SW 1271 (cell line): ENCODE data around the gene TMEM132A.

ENCODE experiments used
- DNase-seq, 2 experiments: peaks; one replicate each; lab custom pipeline; 2025; lab: John Stamatoyannopoulos, UW

The TMEM132A gene, protein sequence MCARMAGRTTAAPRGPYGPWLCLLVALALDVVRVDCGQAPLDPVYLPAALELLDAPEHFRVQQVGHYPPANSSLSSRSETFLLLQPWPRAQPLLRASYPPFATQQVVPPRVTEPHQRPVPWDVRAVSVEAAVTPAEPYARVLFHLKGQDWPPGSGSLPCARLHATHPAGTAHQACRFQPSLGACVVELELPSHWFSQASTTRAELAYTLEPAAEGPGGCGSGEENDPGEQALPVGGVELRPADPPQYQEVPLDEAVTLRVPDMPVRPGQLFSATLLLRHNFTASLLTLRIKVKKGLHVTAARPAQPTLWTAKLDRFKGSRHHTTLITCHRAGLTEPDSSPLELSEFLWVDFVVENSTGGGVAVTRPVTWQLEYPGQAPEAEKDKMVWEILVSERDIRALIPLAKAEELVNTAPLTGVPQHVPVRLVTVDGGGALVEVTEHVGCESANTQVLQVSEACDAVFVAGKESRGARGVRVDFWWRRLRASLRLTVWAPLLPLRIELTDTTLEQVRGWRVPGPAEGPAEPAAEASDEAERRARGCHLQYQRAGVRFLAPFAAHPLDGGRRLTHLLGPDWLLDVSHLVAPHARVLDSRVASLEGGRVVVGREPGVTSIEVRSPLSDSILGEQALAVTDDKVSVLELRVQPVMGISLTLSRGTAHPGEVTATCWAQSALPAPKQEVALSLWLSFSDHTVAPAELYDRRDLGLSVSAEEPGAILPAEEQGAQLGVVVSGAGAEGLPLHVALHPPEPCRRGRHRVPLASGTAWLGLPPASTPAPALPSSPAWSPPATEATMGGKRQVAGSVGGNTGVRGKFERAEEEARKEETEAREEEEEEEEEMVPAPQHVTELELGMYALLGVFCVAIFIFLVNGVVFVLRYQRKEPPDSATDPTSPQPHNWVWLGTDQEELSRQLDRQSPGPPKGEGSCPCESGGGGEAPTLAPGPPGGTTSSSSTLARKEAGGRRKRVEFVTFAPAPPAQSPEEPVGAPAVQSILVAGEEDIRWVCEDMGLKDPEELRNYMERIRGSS

DNA sequence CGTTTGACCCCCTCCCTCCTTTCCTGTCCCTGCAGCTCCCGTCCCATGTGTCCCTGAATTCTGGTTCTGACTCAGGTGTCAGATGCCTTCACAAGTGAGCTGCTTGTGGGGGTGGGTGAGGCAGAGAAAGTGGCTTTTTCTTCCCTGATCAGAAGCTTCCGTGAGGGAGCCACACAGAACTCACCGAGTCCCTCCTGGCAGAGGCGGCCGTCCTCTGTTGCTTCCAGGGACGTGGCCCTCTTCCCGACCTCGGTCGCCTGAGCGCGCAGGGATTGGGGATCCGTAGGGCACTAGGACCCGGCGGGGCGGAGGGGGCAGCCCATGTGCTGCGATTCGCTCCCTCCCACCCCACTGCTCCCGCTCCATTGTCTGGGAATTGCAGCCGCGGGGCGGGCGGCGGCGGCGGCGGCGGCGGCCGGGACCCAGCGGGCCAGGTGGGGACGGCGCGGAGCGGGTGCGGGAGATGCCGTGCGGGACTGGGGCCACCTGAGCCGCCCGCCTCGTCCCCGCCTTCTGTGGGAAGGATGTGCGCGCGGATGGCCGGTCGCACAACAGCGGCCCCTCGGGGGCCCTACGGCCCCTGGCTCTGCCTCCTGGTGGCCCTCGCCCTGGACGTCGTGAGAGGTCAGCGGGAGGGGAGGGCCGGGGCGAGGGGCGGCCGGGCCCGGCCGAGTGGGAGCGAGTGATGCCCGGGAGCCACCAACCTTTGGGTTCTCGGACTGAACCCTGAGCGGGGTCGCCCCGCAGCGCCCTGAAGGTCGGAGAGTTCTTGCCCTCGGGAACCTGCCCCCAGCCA, at the start of gene TMEM132A:
Gene TMEM132A (plus strand): TSS at position 351 of the 796 bp plus-strand sequence. CDS start 174 bp downstream, at position 525.
- DNase-seq = peak in 1 of 2 experiments; percentile 60

DNA sequence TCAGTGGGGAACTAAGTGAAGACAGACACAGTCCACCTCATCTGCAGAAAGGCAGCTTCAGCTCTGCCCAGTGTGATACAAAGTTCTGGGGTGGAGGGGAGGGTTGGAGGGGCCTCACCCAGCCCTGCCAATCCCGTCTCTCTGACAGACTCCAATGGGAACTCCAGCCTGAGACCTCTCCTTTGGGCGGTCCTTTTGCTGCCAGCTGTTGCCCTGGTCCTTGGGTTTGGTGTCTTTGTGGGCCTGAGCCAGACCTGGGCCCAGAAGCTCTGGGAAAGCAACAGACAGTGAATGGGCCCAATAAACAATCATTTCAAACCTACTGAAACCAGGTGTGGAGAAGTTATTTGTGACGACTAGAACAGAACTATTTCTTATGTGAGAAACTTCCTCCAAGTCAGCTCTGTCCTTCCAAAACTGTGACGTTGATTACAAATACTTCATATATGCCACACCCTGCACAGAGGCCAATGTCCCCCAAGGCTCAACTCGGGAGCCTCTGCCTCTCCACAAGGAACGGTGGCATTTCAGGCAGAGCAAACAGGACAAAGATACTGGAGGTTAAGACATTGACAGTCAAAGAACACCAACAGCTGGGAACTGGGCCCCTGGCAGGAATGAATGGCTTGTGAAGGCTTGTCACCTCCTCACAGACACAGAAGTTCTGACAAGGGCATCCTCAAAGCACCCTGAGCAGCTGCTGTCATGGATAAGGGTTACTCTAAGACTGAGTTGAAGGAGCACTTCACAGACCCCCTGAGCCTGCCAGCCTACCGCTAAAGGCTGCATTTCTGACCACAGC, 48.7 kb upstream of the TMEM132A start:
- DNase-seq = no peak

GRCh38 chr11:60876168-60876485, 48.1 kb upstream of the TMEM132A start:
- DNase-seq = no peak

GRCh38 chr11:60878245-60879101, 45.8 kb upstream of the TMEM132A start:
- DNase-seq = no peak

DNA sequence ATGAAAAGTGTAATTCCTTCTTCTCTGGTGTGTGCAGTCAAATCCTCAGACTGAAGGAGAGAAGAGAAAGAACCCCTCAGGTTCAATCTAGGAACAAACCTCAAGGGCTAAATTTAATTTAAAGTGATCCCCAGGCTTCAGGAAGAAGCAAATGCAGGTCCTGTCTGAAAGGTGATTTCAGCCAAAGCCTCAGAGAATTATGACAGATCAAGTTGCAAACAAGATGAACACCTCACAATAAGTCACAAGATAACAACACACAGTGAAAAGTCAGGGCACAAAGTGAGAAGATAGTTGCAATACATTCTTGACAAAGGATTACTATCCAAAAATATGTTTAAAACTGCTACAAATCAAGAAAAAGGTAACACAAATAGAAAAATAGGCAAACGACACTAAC, 45.2 kb upstream of the TMEM132A start:
- DNase-seq = no peak

DNA sequence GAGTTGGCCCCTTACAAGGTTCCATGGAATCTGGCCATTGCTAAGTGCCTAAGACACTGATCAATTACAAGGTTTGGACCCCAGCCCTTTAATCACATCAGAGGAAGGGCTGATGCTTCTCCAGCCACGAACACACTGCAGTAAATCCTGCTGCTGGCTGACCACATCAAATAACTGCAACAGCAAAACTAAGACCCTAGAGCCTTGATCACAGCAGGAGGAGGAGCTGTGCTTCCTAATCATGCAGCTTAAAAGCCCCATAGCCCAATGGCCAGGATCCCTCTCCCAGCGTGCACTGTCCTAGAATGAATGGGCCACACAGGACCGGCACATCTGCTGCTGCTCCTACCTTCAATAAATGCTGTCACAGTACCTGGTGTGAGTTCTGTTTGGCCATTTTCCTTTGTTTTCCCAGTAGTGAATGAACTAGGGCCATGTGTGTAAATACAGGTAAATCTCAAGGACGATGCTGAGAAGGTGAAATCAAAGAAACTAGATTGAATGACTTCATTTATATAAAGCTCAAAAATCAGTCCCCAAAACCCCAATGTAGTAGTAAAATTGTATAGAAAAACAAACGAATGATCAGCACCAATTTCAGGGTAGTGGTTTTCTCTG, 44.2 kb upstream of the TMEM132A start:
- DNase-seq = no peak

- DNase-seq = no peak
These were observed 43.5 kb upstream of the TMEM132A start for GRCh38 chr11:60880643-60881282.

GRCh38 chr11:60887556-60887955, 36.7 kb upstream of the TMEM132A start:
- peak in 1 of 2 experiments; percentile 19 for DNase-seq

DNA sequence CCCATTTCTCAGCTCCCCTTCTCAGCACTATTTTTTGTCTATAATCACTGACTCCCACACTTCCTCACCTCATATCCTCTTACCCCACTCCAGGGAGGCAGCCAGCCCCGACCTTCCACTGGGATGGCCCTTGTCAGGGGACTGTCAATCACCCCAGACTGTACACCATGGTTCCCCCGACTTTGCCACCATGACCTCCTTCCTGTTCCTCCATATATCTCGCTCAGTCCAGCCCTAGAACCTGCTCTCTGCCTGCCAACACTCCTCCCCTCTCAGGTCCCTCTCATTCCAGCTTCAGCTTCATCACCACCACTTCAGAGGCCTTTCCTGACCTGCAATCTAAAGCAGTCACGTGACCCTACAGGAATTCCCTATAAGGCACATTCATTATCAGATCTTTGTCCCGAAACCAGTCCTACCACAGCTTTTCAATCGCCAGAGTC, 34.4 kb upstream of the TMEM132A start:
- no peak for DNase-seq

DNA sequence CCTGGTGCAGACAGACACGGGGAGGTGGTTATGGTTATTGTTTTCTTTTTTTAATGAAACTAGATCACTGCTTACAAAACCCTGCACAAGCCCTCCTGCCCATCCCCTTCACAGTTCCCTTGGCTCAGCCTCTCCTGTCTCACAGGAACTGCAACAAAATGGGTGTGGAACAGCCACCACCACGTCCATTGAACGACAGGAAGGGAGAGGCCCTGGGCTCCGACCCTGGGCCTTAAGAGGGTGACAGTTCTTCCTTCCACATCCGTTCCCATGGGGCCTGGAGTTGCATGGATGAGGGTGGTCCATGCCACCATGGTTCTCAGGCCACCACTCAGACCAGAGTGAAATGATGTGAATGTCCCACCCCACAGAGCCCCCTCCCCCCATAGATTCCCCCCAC, 33.6 kb upstream of the TMEM132A start:
- no peak for DNase-seq

DNA sequence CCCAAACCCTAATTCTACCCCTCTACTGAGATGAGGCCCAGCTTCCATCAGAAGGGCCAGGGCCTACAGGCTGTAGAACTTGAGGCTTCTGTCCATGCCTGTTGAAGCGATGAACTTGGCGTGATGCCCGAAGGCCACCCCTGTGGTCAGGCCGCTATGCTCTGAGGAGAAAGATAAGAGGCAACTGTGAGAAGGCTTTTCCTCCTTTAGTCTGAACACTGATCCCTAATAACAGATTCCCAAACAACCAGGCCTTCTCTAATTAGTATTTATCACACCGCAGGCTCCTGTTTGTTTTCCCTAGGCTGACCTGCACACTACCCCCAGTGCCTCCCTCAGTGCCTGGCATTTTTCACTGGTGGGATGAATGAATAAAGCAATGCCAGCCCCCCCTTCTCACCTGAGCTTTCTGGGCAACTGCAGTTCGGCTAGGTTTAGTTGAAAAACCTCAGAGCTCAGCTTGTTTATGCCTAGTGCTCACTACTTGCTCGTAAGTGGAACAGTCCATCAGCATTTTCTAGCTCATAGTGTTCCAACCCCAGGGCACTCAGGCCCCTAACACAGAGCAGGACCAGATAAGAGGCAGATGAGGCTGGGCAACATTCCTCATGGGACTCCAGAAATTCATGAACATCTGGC, 33.0 kb upstream of the TMEM132A start:
- DNase-seq = no peak

GRCh38 chr11:60895687-60896086, 28.6 kb upstream of the TMEM132A start:
- no peak for DNase-seq

DNA sequence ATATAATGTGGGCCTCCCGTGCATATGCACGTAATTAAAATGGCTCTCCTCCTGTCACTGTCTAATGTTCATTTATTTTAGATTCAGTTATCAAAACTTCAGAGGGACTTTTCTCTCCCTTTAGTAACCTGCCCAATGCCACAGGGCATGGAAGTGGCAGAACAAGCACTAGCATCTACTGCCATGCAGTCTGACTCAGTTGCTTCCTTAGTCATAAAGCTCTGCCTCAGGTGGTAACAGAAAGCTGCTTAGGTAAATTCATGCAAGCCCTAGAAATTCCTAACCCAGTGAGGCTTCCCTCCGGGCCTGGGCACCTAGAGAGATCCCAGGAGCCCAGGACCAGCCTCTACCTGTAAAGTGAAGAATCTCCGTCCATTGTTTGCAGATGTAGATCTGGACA, 26.8 kb upstream of the TMEM132A start:
- DNase-seq = no peak

DNA sequence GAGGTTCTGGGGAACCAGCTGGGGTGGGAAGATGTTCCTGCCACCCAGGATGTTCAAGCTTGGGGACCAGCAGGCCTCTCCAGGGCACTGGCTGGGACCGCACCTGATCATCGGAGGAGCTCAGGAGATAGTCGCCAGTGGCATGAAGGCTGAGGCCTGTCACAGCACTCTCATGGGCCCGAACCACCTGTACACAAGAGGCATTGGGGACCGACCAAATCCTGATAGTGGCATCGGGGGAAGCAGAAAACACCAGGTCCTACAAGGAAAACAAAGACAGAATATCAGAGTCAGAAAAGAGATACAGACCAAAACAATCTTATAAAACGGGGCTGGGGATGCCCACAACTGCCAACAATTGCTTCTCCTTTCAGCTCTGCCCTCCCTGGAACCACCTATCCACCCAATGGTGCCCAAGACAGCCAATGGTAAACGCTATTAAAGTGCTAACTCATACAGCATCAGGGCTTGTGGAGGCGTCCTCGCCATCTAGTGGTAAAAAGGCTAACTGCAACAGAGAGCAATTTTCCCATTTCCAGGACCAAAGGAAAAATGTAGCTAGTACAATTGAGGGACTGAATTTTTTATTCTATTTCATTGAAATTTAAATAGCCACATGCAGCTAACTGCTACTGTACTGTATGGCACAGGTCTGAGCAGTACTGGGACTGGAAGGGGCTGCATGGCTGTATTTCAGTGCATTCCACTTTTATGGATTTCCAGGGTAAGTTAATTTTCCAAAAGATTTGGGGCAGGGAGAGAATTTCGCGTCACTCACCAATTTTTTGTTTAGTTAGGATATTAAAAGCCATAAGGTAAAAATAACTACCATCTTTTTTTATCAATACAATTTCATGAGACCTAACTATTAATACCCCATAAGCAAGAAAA, 25.0 kb upstream of the TMEM132A start:
- DNase-seq = peak; percentile 30 to 60

DNA sequence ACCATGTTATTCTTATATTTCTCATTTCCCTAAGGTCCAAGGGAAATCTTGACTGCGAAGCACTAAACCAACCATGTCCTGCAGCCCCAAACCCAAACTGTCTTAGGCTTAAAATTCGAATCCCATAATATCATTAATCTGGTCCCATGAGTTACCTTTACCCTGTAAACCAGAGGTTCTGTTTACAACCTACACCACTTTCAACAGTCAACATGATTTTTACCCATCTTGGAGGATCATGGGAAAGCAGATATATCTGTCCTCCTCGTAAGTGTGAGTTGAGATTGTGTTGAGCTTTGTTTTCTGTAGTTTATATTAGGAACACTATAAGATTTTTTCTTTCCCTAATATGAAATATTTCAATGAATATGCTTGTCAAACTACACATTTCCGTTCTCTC, 24.3 kb upstream of the TMEM132A start:
- no peak for DNase-seq

- no peak for DNase-seq
These were observed 23.4 kb upstream of the TMEM132A start for GRCh38 chr11:60900673-60901404.

DNA sequence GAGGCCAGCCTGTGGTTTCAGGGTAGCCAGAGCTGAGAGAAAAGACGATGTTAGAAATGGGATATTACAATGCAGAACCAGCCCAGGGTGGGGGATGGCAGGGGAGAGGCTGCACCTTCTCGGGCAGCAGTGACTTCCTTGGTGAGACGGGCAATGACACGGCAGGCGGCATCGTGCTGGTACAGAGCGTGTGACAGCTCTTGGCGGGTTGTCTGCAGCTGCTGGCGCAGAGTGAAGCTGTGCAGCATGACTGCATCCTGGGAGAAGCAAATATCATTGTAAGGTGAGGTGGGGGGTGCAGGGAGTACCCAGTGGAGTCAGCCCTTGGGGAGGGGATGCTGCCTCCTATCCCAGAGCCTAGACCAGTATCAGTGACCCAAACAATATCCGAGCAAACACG, 21.6 kb upstream of the TMEM132A start:
- DNase-seq = no peak
